Ovary (tissue), 9 donors: ENCODE results near the gene BLOC1S1. TPM values are rescaled to one million over a fixed set of nuclear protein-coding genes. Genes with fewer than 3 reads are reported as not detected.

Source experiments
- DNase-seq, 5 donors: peaks; one replicate each; pipeline ENCODE4 v3.0.0-alpha.2; 2019 to 2020
- H3K27ac ChIP-seq, 2 donors: fragments of 200-600 bp; one replicate each; pipeline versions ENCODE4 v1.5.1 to v1.8.0; 2019 to 2022
- H3K27me3 ChIP-seq: fragments of 200-600 bp; one replicate; pipeline ENCODE4 v1.8.0; 2022
- H3K36me3 ChIP-seq: fragments of 200-600 bp; sonication (generic); one replicate; pipeline ENCODE4 v1.5.1; 2019
- H3K4me1 ChIP-seq: one replicate; pipeline ENCODE4 v1.8.1; 2013; ENCODE audit warnings: mild to moderate bottlenecking, moderate library complexity; ENCODE audit not compliant: insufficient read depth
- H3K4me3 ChIP-seq: fragments of 200-600 bp; sonication (generic); one replicate; pipeline ENCODE4 v1.5.1; 2017
- H3K9me3 ChIP-seq, 2 donors: fragments of 200-600 bp in 1 of 2; sonication (generic) in 1 of 2; one replicate each; pipeline versions ENCODE4 v1.5.1 to v1.8.1; 2013 to 2019; ENCODE audit warnings: mild to moderate bottlenecking in 1 of 2, moderate library complexity in 1 of 2
- EP300 ChIP-seq: sonication (generic); formaldehyde crosslinking; IDR thresholded peaks from one replicate; pipeline ENCODE4 v1.6.1; 2017; ENCODE audit warnings: antibody characterized with exemption
- POLR2A ChIP-seq: fragments of 450-650 bp; IDR thresholded peaks from one replicate; pipeline ENCODE4 v1.6.1; 2017; ENCODE audit warnings: antibody characterized with exemption, mild to moderate bottlenecking, moderate library complexity
- WGBS, 3 donors: extraction: QIAGEN DNeasy Blood & Tissue Kit in 1 of 3; methylation state at CpG; one replicate each; pipeline versions ENCODE4 v1.1.5 to v1.1.7; 2013 to 2017; 5-methylcytosine and 5-hydroxymethylcytosine counted together
- intact Hi-C, 4 donors: fragments of 100-400 bp; cut with DNase I; formaldehyde crosslinking; loops; one replicate each; pipeline versions ENCODE4 v1.11.0 to v1.15.1; 2022 to 2023
- polyA plus RNA-seq, 2 donors: library from polyadenylated mRNA; stranded (reverse); fragments of 200-250 nt in 1 of 2; fragments of 350-450 nt in 1 of 2; fragmentation: Illumina TruSeq in 1 of 2; extraction: RNeasy Lipid Tissue Mini Kit (QIAGEN cat#74804) in 1 of 2; gene quantifications; one replicate each; pipeline ENCODE4 v1.2.3, GENCODE V29; 2013 to 2014
- total RNA-seq, 7 donors: library from RNA; depleted of rRNA in 2 of 7; stranded (reverse); fragments of >200 nt in 2 of 7; fragmentation: NEBNext Ultra II Directional in 3 of 7; extraction: Animal tissue kit (Norgen Biotek cat#: 25700) in 3 of 7; gene quantifications; one replicate each; pipeline versions ENCODE4 v1.1.0 to v1.2.4, GENCODE V29; 2016 to 2023
- TF ChIP-seq, protein P1 (sequence below), 3 donors: fragments of 450-650 bp in 2 of 3; fragments of 200-600 bp in 1 of 3; IDR thresholded peaks; one replicate each; pipeline versions ENCODE4 v1.5.1 to v1.8.0; 2016 to 2022; ENCODE audit warnings: antibody characterized with exemption in 3 of 3, mild to moderate bottlenecking in 1 of 3
- donor health status: DM: no; HTN: no; CAD: no; lungs with moderate emphysema.
- donor health status: DM: no; HTN: no; CAD: no.
- donor health status: Bipolar disorder and iron deficiency.
- donor health status: DM: yes; HTN: yes; CAD: no.
- donor health status: DM: no; HTN: no; CAD: no.
- donor health status: DM: yes; HTN: yes; CAD: no.

BLOC1S1 gene
- total and polyA plus RNA-seq, 9 donors: 96.0 to 214 (median 120) TPM

DNA sequence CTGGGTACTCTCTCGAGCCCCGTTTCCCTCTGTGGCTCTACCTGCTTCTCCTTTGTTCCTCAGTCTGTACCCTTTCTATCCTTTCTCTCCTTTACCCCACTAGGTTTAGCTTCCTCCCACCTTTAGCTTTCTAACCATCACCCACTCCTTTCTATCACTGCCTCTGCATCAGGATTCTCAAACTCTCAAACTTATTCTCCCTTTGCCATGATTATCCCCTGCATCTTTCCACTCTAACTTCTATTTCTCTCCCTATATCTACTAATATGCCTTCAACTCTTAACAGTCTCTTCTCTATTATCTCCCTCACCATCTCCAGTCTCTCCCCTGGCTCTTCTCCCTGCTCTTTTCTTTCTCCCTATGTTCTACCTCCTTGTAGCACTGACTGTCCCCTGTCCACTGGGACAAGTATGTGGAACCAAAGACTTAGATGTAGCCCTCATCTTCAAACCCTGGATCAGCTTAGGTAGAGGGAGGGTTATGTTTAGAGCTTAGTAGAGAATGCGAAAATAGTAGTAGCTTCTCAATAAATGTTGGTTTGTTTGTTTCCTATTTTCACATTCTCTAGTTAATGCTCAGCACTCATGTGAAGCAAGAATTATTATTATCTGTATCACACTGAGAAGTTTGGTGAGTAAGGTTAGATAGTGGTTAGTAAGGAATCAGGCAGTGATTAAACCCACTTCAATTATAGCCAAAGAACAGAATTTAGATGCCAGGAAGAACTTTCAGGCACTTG is 30.5 kb downstream of the BLOC1S1 start:
- no peak for DNase-seq
- WGBS, 3 donors: 31 to 41% (median 35%) methylated on average over 3 of the region's 3 CpGs
- no peaks in the 10 kb centered on the region for H3K36me3 ChIP-seq

DNA sequence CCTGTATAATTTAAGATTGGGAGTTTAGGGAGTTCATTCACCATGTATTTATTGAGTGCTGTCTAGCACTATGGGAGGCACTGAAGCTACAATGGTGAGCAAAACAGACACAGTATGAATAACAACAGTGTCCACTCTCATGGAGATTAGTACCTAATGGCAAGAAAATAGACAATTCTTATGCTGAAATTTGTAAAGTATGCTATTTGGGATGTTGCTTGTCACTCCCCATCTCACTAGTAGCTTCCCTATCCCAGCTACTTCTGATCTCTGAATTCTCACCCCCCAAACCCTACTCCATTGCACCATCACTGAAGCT is 31.0 kb downstream of the BLOC1S1 start:
- Histone ChIP-seq H3K27ac (no peak overlapping the region), H3K9me3 (no peaks in the 10 kb centered on the region), H3K4me1 (peaks cover 12% of the 10 kb centered on the region), H3K4me3 (no peak overlapping the region), H3K36me3 (no peaks in the 10 kb centered on the region), H3K27me3 (no peaks in the 10 kb centered on the region)
- no peak for DNase-seq
- TF ChIP-seq, protein P1, sequence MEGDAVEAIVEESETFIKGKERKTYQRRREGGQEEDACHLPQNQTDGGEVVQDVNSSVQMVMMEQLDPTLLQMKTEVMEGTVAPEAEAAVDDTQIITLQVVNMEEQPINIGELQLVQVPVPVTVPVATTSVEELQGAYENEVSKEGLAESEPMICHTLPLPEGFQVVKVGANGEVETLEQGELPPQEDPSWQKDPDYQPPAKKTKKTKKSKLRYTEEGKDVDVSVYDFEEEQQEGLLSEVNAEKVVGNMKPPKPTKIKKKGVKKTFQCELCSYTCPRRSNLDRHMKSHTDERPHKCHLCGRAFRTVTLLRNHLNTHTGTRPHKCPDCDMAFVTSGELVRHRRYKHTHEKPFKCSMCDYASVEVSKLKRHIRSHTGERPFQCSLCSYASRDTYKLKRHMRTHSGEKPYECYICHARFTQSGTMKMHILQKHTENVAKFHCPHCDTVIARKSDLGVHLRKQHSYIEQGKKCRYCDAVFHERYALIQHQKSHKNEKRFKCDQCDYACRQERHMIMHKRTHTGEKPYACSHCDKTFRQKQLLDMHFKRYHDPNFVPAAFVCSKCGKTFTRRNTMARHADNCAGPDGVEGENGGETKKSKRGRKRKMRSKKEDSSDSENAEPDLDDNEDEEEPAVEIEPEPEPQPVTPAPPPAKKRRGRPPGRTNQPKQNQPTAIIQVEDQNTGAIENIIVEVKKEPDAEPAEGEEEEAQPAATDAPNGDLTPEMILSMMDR (IDR thresholded peaks at IDR 0.05): no peak
- intact Hi-C loops: loop anchor here in 3 of 4 donors (5.0 to 10.0 kb wide), 4 partner anchors 48 to 298 kb away; partner anchors contain the start of genes ORMDL2 (in 1 of the 3), RPS26 (in 1 of the 3) and SARNP (in 1 of the 3)

More for the DNA sequence above, 30.5 kb downstream of the BLOC1S1 start:
- H3K9me3 ChIP-seq: no peaks in the 10 kb centered on the region
- H3K4me1 ChIP-seq: peaks cover 12% of the 10 kb centered on the region
- no peak overlapping the region for H3K4me3 ChIP-seq
- H3K27me3 ChIP-seq: no peaks in the 10 kb centered on the region
- intact Hi-C loops: loop anchor here in 3 of 4 donors (5.0 to 10.0 kb wide), 4 partner anchors 48 to 298 kb away; partner anchors contain the start of genes ORMDL2 (in 1 of the 3), RPS26 (in 1 of the 3) and SARNP (in 1 of the 3)
- TF ChIP-seq POLR2A: no peak
- TF ChIP-seq, protein P1 (IDR thresholded peaks at IDR 0.05): no peak
- TF ChIP-seq EP300: no peak
- H3K27ac ChIP-seq: peak overlapping the region; percentile 3 to 57

DNA sequence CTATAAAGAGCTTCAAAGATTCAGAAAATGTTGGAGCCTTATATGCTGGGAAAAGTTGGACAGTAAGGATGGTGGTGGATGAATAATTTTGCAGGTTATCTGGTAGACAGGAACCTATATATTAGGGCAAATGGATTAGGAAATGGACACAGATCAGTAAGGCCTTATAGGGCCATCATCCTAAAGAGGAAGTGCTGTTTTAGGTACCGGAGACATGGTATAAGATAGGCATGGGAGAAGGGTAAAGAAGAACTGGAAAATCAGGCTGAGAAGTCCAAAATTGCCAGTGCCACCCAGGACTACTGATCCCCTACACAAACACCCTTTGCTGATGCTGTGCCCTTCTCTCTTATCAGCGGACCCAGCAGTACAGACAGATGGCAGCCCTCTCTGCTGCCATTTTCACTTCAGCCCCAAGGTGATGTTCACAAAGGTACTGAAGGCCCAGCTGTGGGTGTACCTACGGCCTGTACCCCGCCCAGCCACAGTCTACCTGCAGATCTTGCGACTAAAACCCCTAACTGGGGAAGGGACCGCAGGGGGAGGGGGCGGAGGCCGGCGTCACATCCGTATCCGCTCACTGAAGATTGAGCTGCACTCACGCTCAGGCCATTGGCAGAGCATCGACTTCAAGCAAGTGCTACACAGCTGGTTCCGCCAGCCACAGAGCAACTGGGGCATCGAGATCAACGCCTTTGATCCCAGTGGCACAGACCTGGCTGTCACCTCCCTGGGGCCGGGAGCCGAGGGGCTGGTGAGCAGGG is 32.6 kb downstream of the BLOC1S1 start:
- no peak overlapping the region for H3K27ac ChIP-seq
- H3K27me3 ChIP-seq: no peaks in the 10 kb centered on the region
- intact Hi-C loops: loop anchor here in 3 of 4 donors (5.0 to 10.0 kb wide), 4 partner anchors 46 to 296 kb away; partner anchors contain the start of genes ORMDL2 (in 1 of the 3), RPS26 (in 1 of the 3) and SARNP (in 1 of the 3)
- H3K9me3 ChIP-seq: no peaks in the 10 kb centered on the region
- H3K4me3 ChIP-seq: no peak overlapping the region
- WGBS, 3 donors: 84 to 91% (median 87%) methylated on average over 18 of the region's 18 CpGs
- TF ChIP-seq POLR2A: no peak
- no peak for TF ChIP-seq EP300
- TF ChIP-seq, protein P1 (IDR thresholded peaks at IDR 0.05): no peak
- no peaks in the 10 kb centered on the region for H3K36me3 ChIP-seq
- H3K4me1 ChIP-seq: peaks cover 12% of the 10 kb centered on the region
- no peak for DNase-seq

DNA sequence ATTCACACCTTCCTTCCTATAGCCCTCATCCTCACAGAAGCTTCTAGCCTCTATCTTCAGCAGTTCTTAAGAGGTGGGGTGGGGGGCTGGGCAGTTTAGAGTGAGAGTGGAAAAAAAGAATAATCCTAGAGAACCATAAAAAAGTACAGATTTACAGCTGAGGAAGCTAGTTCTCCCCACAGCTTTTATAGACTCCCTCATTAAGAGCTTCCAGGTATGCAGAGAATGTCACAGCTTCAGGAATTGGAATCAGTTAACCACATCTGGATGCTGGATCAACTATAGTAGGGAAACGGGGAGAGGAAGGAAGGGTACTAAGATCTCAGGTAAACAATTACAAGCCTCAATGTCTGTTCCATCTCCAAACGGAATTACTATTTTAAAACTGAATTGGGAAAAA is 39.4 kb downstream of the BLOC1S1 start:
- H3K4me3 ChIP-seq: no peak overlapping the region
- H3K4me1 ChIP-seq: no peaks in the 10 kb centered on the region
- intact Hi-C loops: loop anchor here in 1 of 4 donors (10.0 kb wide), 1 partner anchor 60 kb away; the partner anchor contains the start of genes ORMDL2 and SARNP
- no peak for TF ChIP-seq EP300
- TF ChIP-seq, protein P1 (IDR thresholded peaks at IDR 0.05): no peak
- TF ChIP-seq POLR2A: no peak
- no peaks in the 10 kb centered on the region for H3K9me3 ChIP-seq
- 58 to 65% (median 59%) methylated on average over 2 of the region's 2 CpGs for WGBS, 3 donors
- H3K27me3 ChIP-seq: no peaks in the 10 kb centered on the region
- DNase-seq: no peak
- H3K36me3 ChIP-seq: no peaks in the 10 kb centered on the region
- no peak overlapping the region for H3K27ac ChIP-seq
